ENCODE measurements around the gene RIMKLA. TPM values are rescaled to one million over a fixed set of nuclear protein-coding genes. Genes with fewer than 3 reads are reported as not detected.

Gene RIMKLA
- total RNA-seq, 4 donors from 2014 or later = 2.9 to 7.0 (median 4.0) TPM

DNA sequence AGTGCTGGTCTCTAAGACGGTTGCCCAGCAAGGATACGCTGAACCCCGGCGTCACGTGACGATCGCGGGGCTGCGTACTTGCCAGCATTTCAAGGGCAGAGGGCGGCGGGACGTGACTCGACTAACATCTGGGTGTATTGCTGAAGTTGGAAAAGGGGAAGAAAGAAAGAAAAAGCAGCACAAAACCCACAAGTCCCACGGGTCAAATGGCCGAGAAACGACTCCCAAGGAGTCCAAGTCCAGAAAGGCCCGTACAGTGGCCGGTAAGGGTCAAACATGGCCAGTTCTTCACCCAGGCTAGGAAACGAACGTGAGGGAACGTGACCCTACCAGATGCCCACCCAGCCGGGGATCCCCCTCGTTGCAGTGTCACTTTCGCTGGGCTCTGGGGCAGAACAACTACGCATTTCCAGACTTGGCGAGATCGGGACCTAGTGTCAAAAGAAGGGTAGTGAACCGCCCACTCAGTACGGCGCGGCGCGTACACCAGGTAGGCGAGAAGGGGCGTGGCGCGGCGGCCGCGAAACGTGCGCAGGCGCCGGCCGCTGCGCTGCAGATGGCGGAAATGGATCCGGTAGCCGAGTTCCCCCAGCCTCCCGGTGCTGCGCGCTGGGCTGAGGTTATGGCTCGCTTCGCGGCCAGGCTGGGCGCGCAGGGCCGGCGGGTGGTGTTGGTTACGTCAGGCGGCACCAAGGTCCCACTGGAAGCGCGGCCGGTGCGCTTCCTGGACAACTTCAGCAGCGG is 75.6 kb downstream of the RIMKLA start, which contains the start of the genes PPCS and ZMYND12:
TSS of gene PPCS (plus strand) at position 534 of the 744 bp plus-strand sequence. CDS start at position 557, 23 bp downstream.
TSS of gene ZMYND12 (minus strand) at position 13 of the 744 bp plus-strand sequence. CDS start 25 bp downstream, outside the sequence.
- H3K4me1 ChIP-seq = peaks cover 0 to 31% (median 9%) of the 10 kb centered on the region in 3 donors
- H3K9me3 ChIP-seq = no peaks in the 10 kb centered on the region
- WGBS, 2 donors (ENCODE audit: low coverage in 1 of 2) = 0% methylated on average over 11 to 17 of the region's 66 CpGs
- H3K27me3 ChIP-seq = no peaks in the 10 kb centered on the region
- TF ChIP-seq POLR2AphosphoS5 (IDR thresholded peaks at IDR 0.05) (peak; percentile 60), POLR2A (IDR thresholded peaks at IDR 0.05) (peak; percentile 62 to 69), EP300 (IDR thresholded peaks at IDR 0.05) (no peak)
- TF ChIP-seq, protein P1, sequence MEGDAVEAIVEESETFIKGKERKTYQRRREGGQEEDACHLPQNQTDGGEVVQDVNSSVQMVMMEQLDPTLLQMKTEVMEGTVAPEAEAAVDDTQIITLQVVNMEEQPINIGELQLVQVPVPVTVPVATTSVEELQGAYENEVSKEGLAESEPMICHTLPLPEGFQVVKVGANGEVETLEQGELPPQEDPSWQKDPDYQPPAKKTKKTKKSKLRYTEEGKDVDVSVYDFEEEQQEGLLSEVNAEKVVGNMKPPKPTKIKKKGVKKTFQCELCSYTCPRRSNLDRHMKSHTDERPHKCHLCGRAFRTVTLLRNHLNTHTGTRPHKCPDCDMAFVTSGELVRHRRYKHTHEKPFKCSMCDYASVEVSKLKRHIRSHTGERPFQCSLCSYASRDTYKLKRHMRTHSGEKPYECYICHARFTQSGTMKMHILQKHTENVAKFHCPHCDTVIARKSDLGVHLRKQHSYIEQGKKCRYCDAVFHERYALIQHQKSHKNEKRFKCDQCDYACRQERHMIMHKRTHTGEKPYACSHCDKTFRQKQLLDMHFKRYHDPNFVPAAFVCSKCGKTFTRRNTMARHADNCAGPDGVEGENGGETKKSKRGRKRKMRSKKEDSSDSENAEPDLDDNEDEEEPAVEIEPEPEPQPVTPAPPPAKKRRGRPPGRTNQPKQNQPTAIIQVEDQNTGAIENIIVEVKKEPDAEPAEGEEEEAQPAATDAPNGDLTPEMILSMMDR (IDR thresholded peaks at IDR 0.05) = peak in 2 of 4 experiments; percentile 42 to 44
- H3K36me3 ChIP-seq = peaks cover 0 to 33% of the 10 kb centered on the region in 2 donors
- H3K4me3 ChIP-seq = peak within 1 kb of the TSS; percentile 75 to 84
- ATAC-seq = peak; percentile 94
- H3K27ac ChIP-seq = peak within 1 kb of the TSS; percentile 69 to 94 (median 89)

- H3K4me1 ChIP-seq = peaks cover 0 to 31% (median 9%) of the 10 kb centered on the region in 3 donors
- H3K27ac ChIP-seq = peak overlapping the region; percentile 69 to 94 (median 89)
- TF ChIP-seq EP300 (IDR thresholded peaks at IDR 0.05) (no peak), POLR2A (IDR thresholded peaks at IDR 0.05) (no peak), POLR2AphosphoS5 (IDR thresholded peaks at IDR 0.05) (no peak)
- TF ChIP-seq, protein P1 (IDR thresholded peaks at IDR 0.05) = no peak
- WGBS, 2 donors (ENCODE audit: low coverage in 1 of 2) = 0% methylated on average over 12 of the region's 23 CpGs; no CpG with 5 or more reads in 1 of the 2 donors
- no peaks in the 10 kb centered on the region for H3K27me3 ChIP-seq
- peak; percentile 58 for ATAC-seq
- H3K9me3 ChIP-seq = no peaks in the 10 kb centered on the region
- H3K36me3 ChIP-seq = peaks cover 0 to 38% of the 10 kb centered on the region in 2 donors
- peak overlapping the region; percentile 75 to 84 for H3K4me3 ChIP-seq
These were observed 76.1 kb downstream of the RIMKLA start for GRCh38 chr1:42456754-42457089.

GRCh38 chr1:42461196-42461595 is 80.6 kb downstream of the RIMKLA start:
- Histone ChIP-seq H3K27ac (no peak overlapping the region), H3K36me3 (peaks cover 0 to 38% of the 10 kb centered on the region in 2 donors), H3K9me3 (no peaks in the 10 kb centered on the region), H3K4me1 (peaks cover 0 to 38% (median 10%) of the 10 kb centered on the region in 3 donors), H3K4me3 (no peak overlapping the region), H3K27me3 (no peaks in the 10 kb centered on the region)
- 64 to 78% methylated on average over 2 of the region's 2 CpGs for WGBS, 2 donors (ENCODE audit: low coverage in 1 of 2)
- TF ChIP-seq POLR2AphosphoS5 (IDR thresholded peaks at IDR 0.05) = no peak
- no peak for TF ChIP-seq EP300 (IDR thresholded peaks at IDR 0.05)
- TF ChIP-seq, protein P1 (IDR thresholded peaks at IDR 0.05) = no peak
- TF ChIP-seq POLR2A (IDR thresholded peaks at IDR 0.05) = no peak
- ATAC-seq = no peak

DNA sequence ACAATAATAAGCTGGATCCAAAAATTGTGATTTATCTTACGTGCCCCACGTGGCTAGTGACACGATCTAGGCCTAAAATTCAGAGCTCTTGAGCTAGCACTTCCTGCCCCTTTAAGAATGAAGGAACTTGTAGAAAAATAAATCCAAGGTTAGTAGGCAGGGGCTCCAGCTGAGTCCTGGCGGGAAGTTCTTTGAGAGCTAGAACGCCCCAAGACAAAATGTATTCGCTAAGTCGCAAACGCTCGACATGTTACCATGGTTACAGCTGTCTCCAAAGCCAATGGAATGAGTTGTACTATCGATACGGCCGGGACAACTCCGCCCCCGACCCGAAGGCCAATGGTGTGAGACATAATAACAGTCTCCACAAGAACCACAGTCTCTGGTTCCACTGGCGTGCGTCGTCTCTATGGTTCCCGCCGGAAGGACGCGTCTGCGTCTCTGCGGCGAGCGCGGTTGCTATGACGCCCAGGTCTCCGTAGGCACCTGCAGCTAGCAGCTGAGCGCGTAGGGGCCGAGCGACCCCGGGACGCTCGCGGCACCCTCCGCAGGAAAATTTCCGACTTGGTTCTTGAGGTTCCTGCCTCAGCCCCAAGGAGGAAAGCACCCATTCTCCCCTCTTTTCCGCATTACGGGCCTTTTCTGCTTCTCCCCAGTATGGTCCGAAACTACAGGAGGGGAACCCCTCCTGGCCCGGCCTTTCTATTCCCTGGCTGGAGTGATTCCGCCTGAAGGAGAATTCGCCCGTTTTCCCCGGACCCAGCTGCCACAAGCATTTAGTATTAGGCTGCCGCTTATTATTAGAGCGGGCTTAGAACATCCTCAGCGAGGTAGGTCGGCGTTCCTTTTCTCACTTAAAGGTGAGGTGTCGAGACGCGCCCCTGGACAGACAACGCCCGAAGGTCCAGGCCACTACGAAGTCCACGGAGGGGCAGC is 82.5 kb downstream of the RIMKLA start, which contains the start of gene CCDC30:
TSS of gene CCDC30 (plus strand) at position 459 of the 936 bp plus-strand sequence. CDS start 17,266 bp downstream, outside the sequence.
- 1% methylated on average over 18 to 31 of the region's 59 CpGs for WGBS, 2 donors (ENCODE audit: low coverage in 1 of 2)
- Histone ChIP-seq H3K36me3 (peaks cover 0 to 34% of the 10 kb centered on the region in 2 donors), H3K4me3 (peak within 1 kb of the TSS; percentile 46 to 76), H3K27me3 (no peaks in the 10 kb centered on the region), H3K4me1 (peaks cover 0 to 24% (median 4%) of the 10 kb centered on the region in 3 donors), H3K9me3 (no peaks in the 10 kb centered on the region), H3K27ac (peak within 1 kb of the TSS in 3 of 4 donors; percentile 39 to 66 (median 64))
- ATAC-seq = peak; percentile 100
- TF ChIP-seq, protein P1 (IDR thresholded peaks at IDR 0.05) = no peak
- TF ChIP-seq POLR2A (IDR thresholded peaks at IDR 0.05) (no peak), EP300 (IDR thresholded peaks at IDR 0.05) (no peak), POLR2AphosphoS5 (IDR thresholded peaks at IDR 0.05) (peak; percentile 56)

Measured in gastroesophageal sphincter (tissue), 4 donors.